ENCODE measurements around the gene EFHC1. TPM values are rescaled to one million over a fixed set of nuclear protein-coding genes. Genes with fewer than 3 reads are reported as not detected.

The EFHC1 gene
- total RNA-seq, 8 experiments from 2014 or later, result 15.5 to 74.2 (median 32.0) TPM

DNA sequence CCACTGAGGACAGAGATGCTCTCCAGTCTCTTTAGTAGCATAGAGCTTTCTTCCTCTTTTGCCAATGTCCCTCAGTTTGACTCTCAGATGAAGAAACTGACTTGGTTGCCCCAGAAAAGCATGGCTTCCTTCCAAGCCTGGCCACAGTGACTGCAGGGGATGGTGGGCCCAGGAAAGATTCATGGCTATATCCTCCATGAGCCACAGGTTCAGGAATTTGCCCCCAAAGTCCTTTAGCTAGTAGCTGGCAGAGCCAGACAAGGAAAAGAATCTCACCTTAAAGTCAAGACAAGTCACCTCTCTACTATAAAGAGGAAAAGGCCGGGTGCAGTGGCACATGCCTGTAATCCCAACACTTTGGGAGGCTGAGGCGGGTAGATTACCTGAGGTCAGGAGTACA lies 113.3 kb downstream of the EFHC1 start:
- ATAC-seq (replicated peaks in 6 of 8), result no peak
- in situ Hi-C loops (cut with MboI; ENCODE audit: low pct_unique_long_range_greater_than_20kb in 2 of 9, low sequenced_read_pairs in 9 of 9, unreplicated experiment in 9 of 9), result no loop called here
- Histone ChIP-seq H3K27ac (no peak overlapping the region), H3K4me1 (replicated peaks in 1 of 2) (no peaks in the 10 kb centered on the region), H3K4me3 (no peak overlapping the region)
- 89 to 100% (median 100%) methylated on average over 1 of the region's 2 CpGs; no CpG with 5 or more reads in 5 of the 10 experiments for WGBS, 10 experiments

DNA sequence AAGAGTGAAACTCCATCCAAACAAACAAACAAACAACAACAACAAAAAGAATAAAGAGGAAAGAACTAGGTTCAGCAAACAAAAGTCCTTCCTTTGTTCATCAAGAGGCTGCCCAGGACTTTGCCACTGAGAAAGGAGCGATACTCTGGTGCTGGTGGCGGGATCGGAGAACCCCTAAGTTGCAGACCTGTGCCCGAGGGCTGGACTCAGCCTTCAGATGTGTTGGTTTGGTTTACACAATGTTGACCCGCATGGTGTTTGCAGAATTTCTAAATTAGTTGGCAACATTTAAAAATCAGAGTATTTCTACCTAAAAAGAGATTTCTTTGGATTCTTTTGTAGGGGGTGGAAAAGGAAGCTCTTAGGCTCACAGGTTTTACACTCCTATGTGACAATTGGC lies 114.2 kb downstream of the EFHC1 start:
- WGBS, 10 experiments, result 87 to 100% (median 100%) methylated on average over 1 to 4 of the region's 5 CpGs; no CpG with 5 or more reads in 5 of the 10 experiments
- in situ Hi-C loops (cut with MboI; ENCODE audit: low pct_unique_long_range_greater_than_20kb in 2 of 9, low sequenced_read_pairs in 9 of 9, unreplicated experiment in 9 of 9), result no loop called here
- ATAC-seq (replicated peaks in 6 of 8), result no peak

DNA sequence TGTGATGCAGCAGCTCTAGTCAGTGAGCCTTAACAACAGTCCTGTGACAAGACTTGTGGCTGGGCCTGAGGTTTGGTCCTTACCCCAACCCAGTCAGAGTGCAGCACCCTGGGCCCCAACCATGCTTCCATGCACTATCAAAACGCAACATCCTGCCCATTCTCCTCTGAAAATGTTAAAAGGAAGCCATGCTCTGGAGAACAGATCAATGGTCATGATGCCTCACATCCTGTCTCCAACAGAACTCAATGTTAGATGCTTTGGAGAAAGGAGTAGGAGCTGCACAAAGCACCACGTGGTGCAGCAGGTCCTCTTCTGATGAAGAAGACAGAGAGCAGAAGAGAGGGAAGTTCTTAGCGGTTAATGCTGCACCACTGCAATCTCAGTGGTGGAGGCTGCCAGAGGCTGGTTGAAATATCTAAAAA lies 114.8 kb downstream of the EFHC1 start:
- WGBS, 10 experiments, result 73 to 100% (median 100%) methylated on average over 1 to 2 of the region's 3 CpGs; no CpG with 5 or more reads in 5 of the 10 experiments
- H3K27ac ChIP-seq, result no peak overlapping the region
- ATAC-seq (replicated peaks in 6 of 8), result no peak
- H3K4me3 ChIP-seq, result no peak overlapping the region
- H3K4me1 ChIP-seq (replicated peaks in 1 of 2), result no peaks in the 10 kb centered on the region
- in situ Hi-C loops (cut with MboI; ENCODE audit: low pct_unique_long_range_greater_than_20kb in 2 of 9, low sequenced_read_pairs in 9 of 9, unreplicated experiment in 9 of 9), result no loop called here

More for the DNA sequence above, 114.2 kb downstream of the EFHC1 start:
- Histone ChIP-seq H3K27ac (no peak overlapping the region), H3K4me1 (replicated peaks in 1 of 2) (no peaks in the 10 kb centered on the region), H3K4me3 (no peak overlapping the region)

DNA sequence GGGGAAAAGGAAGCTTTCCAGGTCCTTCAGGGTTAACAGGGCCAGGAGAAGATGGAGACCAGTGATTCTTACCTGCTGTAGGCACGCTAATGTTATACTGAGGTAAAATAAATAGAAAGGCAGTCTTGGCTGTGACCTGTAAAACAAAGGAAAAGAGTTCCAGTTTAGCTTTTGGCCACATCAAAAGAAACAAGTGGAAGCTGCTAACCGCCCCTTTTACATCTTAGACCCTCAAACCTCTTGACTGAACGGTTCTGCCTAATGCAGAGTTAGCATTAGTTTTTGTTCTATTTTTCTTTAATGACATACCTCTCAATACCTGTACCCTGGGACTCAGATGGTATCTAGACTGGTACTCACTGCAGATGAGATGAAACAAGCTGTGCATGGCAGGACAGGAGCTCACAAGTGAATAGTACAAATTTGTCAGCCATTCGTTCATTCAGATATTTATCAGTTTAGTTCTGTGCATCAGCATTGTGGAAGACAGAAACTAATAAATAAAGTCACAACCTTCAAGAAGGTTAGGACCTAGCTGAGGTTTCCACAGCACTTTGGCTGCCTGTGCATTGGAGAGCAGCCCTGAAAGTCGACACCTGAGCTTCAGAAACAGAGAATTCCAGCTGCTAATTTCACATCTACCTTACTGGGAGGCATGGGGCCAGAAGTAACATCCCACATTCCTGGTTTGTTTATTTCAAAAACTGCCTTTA lies 115.7 kb downstream of the EFHC1 start:
- H3K4me1 ChIP-seq (replicated peaks in 1 of 2), result no peaks in the 10 kb centered on the region
- in situ Hi-C loops (cut with MboI; ENCODE audit: low pct_unique_long_range_greater_than_20kb in 2 of 9, low sequenced_read_pairs in 9 of 9, unreplicated experiment in 9 of 9), result no loop called here
- 78 to 100% (median 86%) methylated on average over 2 to 5 of the region's 5 CpGs for WGBS, 10 experiments

DNA sequence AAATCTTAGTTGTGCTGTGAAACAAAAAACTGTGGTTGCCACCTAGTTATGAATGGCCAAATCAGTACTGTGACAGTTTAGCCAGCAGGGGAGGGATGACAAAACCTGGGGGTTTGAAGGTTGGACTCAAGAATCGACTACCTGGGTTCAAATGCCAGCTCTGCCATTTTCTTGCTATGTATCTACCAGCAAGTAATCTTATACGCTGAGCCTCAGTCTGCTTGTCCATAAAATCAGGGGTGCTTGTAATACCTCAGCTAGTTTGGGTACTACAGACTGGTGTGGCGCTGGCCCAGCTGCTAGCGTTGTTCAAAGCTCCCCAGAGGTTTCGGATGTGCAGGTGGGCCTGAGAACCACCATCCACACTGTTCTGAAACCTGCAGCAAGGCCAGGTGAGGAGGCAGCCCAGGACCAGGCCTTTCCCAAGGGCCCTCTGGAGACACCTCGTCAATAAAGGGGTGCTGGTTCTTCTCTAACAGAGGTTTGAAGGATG lies 116.3 kb downstream of the EFHC1 start:
- in situ Hi-C loops (cut with MboI; ENCODE audit: low pct_unique_long_range_greater_than_20kb in 2 of 9, low sequenced_read_pairs in 9 of 9, unreplicated experiment in 9 of 9), result no loop called here

More for the DNA sequence above, 115.7 kb downstream of the EFHC1 start:
- no peak overlapping the region for H3K4me3 ChIP-seq
- no peak overlapping the region for H3K27ac ChIP-seq
- ATAC-seq (replicated peaks in 6 of 8), result no peak

DNA sequence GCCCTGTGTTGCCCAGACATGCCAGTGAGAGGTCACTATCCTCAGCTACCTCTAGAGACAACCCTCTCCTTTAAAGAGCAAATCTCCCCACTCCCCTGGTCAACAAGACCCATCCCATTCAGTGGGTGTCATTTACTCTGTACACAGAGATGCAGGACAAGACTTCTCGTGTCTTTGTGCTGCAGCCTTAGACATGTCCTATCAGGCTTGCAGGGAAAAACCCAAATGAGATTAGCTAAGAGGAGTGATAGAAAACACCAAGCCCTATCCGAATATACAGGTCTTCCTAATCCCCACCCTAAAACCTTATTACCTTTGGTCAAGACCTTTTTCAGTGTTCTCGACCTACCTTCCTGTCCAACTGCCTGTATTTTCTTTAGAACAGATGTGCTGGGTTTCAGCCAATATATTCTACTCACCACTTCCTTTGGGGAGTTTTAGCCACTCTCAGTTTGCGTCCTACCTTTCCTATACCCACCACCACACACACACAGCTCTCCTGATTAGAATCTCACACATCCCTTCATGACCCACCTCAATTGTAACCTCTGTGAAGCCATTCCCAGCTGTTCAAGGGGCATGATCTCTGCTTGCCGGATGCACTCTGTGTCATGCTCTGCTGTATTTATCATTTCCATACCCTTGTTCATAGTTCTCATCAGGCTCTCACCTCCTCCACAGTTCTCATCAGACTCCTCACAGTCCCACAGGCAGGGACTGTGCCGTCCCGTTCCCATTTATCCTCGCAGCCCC lies 117.0 kb downstream of the EFHC1 start:
- 36 to 95% (median 78%) methylated on average over 2 to 7 of the region's 8 CpGs; no CpG with 5 or more reads in 2 of the 10 experiments for WGBS, 10 experiments
- Histone ChIP-seq H3K4me1 (replicated peaks in 1 of 2) (no peaks in the 10 kb centered on the region), H3K4me3 (no peak overlapping the region), H3K27ac (no peak overlapping the region)
- ATAC-seq (replicated peaks in 6 of 8), result peak in 3 of 8 experiments; percentile 6 to 16 (median 8)
- in situ Hi-C loops (cut with MboI; ENCODE audit: low pct_unique_long_range_greater_than_20kb in 2 of 9, low sequenced_read_pairs in 9 of 9, unreplicated experiment in 9 of 9), result no loop called here

More for the DNA sequence above, 116.3 kb downstream of the EFHC1 start:
- no peak for ATAC-seq (replicated peaks in 6 of 8)
- no peak overlapping the region for H3K4me3 ChIP-seq
- 74 to 100% (median 93%) methylated on average over 1 to 3 of the region's 6 CpGs; no CpG with 5 or more reads in 5 of the 10 experiments for WGBS, 10 experiments
- no peak overlapping the region for H3K27ac ChIP-seq
- H3K4me1 ChIP-seq (replicated peaks in 1 of 2), result no peaks in the 10 kb centered on the region

DNA sequence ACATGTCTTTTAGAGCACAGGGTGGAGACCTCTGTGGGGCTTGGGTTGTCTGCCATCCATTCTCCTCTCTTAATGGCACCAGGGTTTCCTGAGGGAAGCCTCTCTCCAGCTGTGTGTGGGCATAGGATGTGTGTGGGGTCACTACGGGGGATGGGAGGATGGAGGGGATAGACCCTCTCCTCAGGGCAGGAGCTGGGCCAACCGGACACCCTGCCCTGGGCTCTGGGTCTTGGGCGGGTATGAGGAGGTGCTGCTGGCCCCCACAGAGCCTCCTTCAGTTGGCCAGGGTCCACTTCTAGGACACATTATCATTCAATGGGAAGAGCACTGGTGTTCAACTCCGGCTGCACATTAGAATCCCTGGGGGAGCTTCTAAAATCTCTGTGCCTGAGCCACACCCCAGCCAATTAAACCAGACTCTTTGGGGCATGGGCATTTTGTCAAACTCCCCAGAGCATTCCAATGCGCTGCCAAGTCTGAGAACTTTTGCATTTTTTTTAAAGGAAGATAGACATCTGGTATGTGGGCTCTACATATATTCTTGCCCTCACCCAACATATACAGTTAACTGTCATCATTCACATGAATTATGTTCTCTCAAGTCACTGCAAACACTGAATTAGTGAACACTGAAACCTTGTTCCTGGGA lies 118.2 kb downstream of the EFHC1 start:
- WGBS, 10 experiments, result 0 to 100% (median 8%) methylated on average over 1 to 2 of the region's 5 CpGs; no CpG with 5 or more reads in 7 of the 10 experiments
- Histone ChIP-seq H3K27ac (no peak overlapping the region), H3K4me1 (replicated peaks in 1 of 2) (no peaks in the 10 kb centered on the region), H3K4me3 (no peak overlapping the region)
- peak in 3 of 8 experiments; percentile 15 to 90 (median 38) for ATAC-seq (replicated peaks in 6 of 8)
- in situ Hi-C loops (cut with MboI; ENCODE audit: low pct_unique_long_range_greater_than_20kb in 2 of 9, low sequenced_read_pairs in 9 of 9, unreplicated experiment in 9 of 9), result no loop called here

DNA sequence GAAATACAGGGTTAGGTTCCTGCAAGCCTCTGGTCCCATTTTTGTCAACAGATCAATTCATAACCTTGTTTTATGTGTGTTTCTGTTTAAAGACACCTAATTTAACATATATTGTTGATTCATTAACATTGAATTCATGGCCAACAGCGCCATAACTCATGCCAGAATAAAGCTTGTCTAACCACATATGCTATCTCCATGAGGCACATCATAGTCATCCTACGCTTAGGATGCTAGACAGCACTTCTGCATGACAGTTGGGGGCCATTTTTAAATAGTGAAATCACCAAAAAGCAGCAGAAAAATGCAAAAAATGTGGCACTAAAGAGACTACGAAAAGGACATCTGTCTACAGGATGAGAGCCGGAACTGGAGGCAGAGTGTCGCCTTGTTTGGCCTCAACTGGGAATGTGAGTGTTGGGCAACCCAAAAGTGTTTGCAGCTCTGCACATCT lies 118.8 kb downstream of the EFHC1 start:
- in situ Hi-C loops (cut with MboI; ENCODE audit: low pct_unique_long_range_greater_than_20kb in 2 of 9, low sequenced_read_pairs in 9 of 9, unreplicated experiment in 9 of 9), result no loop called here
- peak in 3 of 8 experiments; percentile 23 to 73 (median 40) for ATAC-seq (replicated peaks in 6 of 8)
- no peak overlapping the region for H3K27ac ChIP-seq
- no peaks in the 10 kb centered on the region for H3K4me1 ChIP-seq (replicated peaks in 1 of 2)
- H3K4me3 ChIP-seq, result no peak overlapping the region
- WGBS, 10 experiments, result 0 to 100% (median 86%) methylated on average over 1 to 5 of the region's 5 CpGs

DNA sequence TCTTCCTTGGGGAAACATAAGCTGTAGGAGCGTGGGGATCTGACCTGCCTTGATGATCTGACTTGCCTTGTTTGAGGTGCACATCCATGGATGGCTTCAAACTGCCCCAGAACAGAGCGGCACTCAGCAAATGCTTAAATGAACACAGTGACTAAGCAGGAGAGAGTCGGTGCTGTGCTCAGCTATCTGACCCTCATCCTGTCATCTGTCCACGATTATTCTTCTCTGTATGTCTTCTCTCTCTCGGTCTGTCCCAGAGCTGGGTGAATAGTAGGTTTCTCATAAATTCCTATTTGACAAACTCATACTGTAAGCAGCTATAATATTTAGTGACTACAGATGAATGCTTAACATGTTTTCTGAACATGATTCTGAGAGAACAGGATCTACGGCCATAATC lies 119.5 kb downstream of the EFHC1 start:
- in situ Hi-C loops (cut with MboI; ENCODE audit: low pct_unique_long_range_greater_than_20kb in 2 of 9, low sequenced_read_pairs in 9 of 9, unreplicated experiment in 9 of 9), result no loop called here
- Histone ChIP-seq H3K27ac (no peak overlapping the region), H3K4me1 (replicated peaks in 1 of 2) (no peaks in the 10 kb centered on the region), H3K4me3 (no peak overlapping the region)
- peak in 3 of 8 experiments; percentile 35 to 49 (median 49) for ATAC-seq (replicated peaks in 6 of 8)
- WGBS, 10 experiments, result 11 to 100% (median 68%) methylated on average over 1 to 5 of the region's 6 CpGs

DNA sequence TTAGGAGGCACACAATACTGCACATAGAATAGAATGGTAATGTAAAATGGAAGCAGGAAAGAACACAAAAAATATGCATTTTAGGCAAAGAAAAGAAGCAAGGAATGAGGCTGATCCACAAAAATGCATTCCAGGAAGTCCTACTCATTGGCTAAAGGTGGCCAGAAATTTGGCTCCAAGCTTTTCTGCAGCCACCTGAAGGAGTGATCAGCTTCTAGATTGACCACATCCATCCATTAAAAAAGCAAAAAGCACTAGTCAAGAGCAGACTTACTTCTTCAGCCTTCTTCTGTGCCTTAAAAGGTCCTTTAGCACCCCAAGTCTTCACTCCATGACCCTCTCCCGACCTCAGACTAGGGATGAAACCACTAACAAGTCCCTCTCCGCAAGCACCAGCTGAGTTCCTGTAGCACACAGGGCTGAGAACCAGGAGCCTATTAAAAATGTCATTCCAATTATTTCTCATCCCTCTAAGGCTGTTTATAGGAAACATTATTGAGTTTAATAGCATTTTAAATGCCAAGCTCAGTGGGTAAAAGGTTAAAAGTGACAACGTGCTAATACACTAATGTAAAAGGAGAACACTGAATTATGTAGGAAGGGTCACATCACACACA lies 120.3 kb downstream of the EFHC1 start:
- no peak overlapping the region for H3K27ac ChIP-seq
- ATAC-seq (replicated peaks in 6 of 8), result no peak
- in situ Hi-C loops (cut with MboI; ENCODE audit: low pct_unique_long_range_greater_than_20kb in 2 of 9, low sequenced_read_pairs in 9 of 9, unreplicated experiment in 9 of 9), result no loop called here
- H3K4me3 ChIP-seq, result no peak overlapping the region
- 14 to 100% (median 86%) methylated on average over 1 to 3 of the region's 3 CpGs; no CpG with 5 or more reads in 1 of the 10 experiments for WGBS, 10 experiments
- no peaks in the 10 kb centered on the region for H3K4me1 ChIP-seq (replicated peaks in 1 of 2)

DNA sequence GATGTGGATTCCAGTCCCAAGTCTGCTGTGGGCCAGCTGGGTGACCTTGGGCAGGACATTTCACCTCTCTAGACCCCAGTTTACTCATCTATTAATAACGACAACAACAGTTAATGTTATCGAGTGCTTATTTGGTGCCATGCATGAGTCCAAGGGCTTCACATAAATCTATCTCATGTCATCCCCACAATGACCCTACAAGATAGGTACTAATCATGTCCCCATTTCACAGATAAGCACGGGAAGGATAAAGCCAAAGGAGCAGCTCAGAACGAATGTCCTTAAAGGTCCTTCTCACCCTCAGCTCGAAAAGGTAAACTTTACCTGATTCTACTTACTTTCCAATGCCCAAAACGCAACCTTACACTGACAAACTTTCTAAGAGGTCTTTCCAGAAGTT lies 121.0 kb downstream of the EFHC1 start:
- ATAC-seq (replicated peaks in 6 of 8), result no peak
- 88 to 100% (median 93%) methylated on average over 1 to 6 of the region's 6 CpGs; no CpG with 5 or more reads in 2 of the 10 experiments for WGBS, 10 experiments
- H3K4me3 ChIP-seq, result no peak overlapping the region
- H3K4me1 ChIP-seq (replicated peaks in 1 of 2), result no peaks in the 10 kb centered on the region
- H3K27ac ChIP-seq, result no peak overlapping the region
- in situ Hi-C loops (cut with MboI; ENCODE audit: low pct_unique_long_range_greater_than_20kb in 2 of 9, low sequenced_read_pairs in 9 of 9, unreplicated experiment in 9 of 9), result no loop called here

DNA sequence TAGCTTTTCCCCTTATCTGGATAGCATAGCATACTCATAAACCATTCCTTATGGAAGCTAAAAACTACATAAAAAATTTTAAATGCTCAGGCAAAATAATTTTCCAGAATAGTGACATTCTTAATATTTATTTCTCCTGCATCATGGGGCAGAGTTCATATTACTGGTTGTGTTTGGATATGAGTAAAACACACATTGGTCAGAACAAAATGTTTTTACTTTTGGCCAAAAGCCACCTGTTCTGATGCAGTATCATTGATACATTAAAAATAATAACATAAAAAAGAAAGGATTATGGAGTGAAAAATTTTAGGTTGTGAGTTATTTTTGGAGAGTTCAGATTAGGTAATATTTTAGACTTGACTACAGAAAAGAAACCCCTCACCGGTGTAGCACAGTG lies 123.1 kb downstream of the EFHC1 start:
- H3K4me1 ChIP-seq (replicated peaks in 1 of 2), result peaks cover 0 to 7% of the 10 kb centered on the region in 2 donors
- no peak for ATAC-seq (replicated peaks in 6 of 8)
- H3K4me3 ChIP-seq, result no peak overlapping the region
- no peak overlapping the region for H3K27ac ChIP-seq
- 29 to 100% (median 96%) methylated on average over 1 of the region's 1 CpG; no CpG with 5 or more reads in 2 of the 10 experiments for WGBS, 10 experiments
- in situ Hi-C loops (cut with MboI; ENCODE audit: low pct_unique_long_range_greater_than_20kb in 2 of 9, low sequenced_read_pairs in 9 of 9, unreplicated experiment in 9 of 9), result no loop called here

All from motor neuron (in vitro differentiated cells).